ENCODE measurements around the gene BPIFB4. TPM values are rescaled to one million over a fixed set of nuclear protein-coding genes. Genes with fewer than 3 reads are reported as not detected.

Gene BPIFB4
- total RNA-seq, 2 donors from 2014 or later, result not detected

GRCh38 chr20:33059136-33059535 is 20.3 kb upstream of the BPIFB4 start:
- ATAC-seq (no peak), DNase-seq (no peak)
- intact Hi-C loops (cut with DNase I, micrococcal nuclease), result no loop called here

GRCh38 chr20:33059741-33060390 is 19.6 kb upstream of the BPIFB4 start:
- ATAC-seq (no peak), DNase-seq (no peak)
- intact Hi-C loops (cut with DNase I, micrococcal nuclease), result no loop called here

DNA sequence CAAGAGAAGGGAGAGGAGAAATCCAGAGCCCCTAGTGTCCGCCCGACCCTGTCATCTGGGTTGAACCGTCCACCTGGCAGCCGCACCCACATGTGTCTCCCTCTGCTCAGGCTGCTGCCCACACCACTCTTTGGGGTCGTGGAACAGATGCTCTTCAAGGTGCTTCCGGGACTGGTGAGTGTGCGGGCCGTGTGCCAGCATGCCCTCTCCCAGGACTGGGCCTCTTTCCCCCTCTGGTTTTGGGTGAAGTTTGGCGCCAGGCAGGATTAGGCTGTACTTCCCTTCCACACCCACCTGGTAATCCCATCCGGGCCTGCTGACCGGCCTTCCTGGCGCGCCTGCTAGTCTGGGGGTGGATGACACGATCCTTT is 17.8 kb upstream of the BPIFB4 start:
- DNase-seq, result no peak
- intact Hi-C loops (cut with DNase I, micrococcal nuclease), result no loop called here
- no peak for ATAC-seq

DNA sequence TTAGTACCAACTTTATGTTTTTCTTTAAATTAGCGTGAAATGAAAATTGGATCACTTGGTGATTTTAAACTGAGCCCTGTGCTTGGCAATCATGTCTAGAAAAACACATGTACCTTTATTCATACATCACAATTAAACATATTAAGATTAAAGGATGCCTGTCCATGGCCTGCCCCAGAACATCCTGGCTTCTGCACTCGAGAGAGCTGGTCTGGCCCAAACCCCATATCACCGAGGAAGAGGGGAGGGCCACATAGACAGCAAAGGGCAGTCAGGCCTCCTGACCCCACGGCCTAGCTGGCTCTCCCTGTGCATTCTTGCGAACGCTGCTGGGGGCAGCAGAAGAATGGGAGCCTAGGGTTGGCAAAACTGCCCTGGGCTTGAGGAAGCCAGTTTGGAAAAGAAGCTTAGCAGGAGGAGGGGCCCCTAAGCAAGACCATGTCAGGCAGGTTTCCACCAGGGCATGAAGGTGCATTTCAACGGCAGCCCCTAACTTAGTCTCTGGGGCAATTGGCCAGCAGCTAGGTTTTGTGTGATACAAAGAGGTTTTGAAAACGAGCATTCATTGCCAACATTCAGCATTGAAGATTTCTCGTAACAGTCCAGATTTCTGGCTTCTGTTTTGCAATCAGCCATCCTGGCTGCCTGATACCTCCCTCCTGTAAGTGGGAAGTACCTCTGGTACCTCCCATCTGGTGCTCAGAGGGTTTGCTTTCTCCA is 17.2 kb upstream of the BPIFB4 start:
- ATAC-seq (no peak), DNase-seq (no peak)
- intact Hi-C loops (cut with DNase I, micrococcal nuclease), result no loop called here

- ATAC-seq (no peak), DNase-seq (no peak)
- intact Hi-C loops (cut with DNase I, micrococcal nuclease), result no loop called here
Measured at GRCh38 chr20:33062825-33063149, 16.7 kb upstream of the BPIFB4 start.

DNA sequence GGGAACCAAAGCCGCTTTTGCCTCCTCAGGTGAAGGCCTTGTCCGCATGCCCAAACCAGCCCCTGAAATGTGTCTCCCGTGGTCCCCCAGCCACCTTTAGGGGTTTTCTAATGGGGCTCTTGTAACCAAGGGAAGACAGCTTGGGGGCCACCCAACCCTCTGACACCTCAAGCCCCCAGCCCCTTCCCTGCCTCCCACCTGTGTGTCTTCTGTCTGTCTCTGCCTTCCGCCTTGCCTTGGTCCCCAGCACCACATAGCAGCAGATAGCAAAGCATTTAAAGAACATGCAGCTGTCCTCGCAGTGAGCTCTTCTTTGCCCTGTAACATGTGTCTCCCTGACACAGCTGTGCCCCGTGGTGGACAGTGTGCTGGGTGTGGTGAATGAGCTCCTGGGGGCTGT is 16.2 kb upstream of the BPIFB4 start:
- intact Hi-C loops (cut with DNase I, micrococcal nuclease), result no loop called here
- no peak for ATAC-seq

GRCh38 chr20:33064572-33065287 is 14.7 kb upstream of the BPIFB4 start:
- intact Hi-C loops (cut with DNase I, micrococcal nuclease), result no loop called here
- DNase-seq, result no peak
- no peak for ATAC-seq

More for the DNA sequence above, 16.2 kb upstream of the BPIFB4 start:
- DNase-seq, result no peak

- no peak for DNase-seq
- intact Hi-C loops (cut with DNase I, micrococcal nuclease), result no loop called here
Measured at GRCh38 chr20:33065785-33066184, 13.7 kb upstream of the BPIFB4 start.

GRCh38 chr20:33067806-33068205 is 11.6 kb upstream of the BPIFB4 start:
- DNase-seq, result no peak
- no peak for ATAC-seq
- intact Hi-C loops (cut with DNase I, micrococcal nuclease), result no loop called here

More at GRCh38 chr20:33065785-33066184, 13.7 kb upstream of the BPIFB4 start:
- no peak for ATAC-seq

- no peak for ATAC-seq
- intact Hi-C loops (cut with DNase I, micrococcal nuclease), result no loop called here
- no peak for DNase-seq
Measured at GRCh38 chr20:33068251-33068939, 11.0 kb upstream of the BPIFB4 start.

- DNase-seq, result no peak
- no peak for ATAC-seq
- intact Hi-C loops (cut with DNase I, micrococcal nuclease), result no loop called here
Measured at GRCh38 chr20:33069673-33070072, 9.8 kb upstream of the BPIFB4 start.

GRCh38 chr20:33070111-33071053 is 9.1 kb upstream of the BPIFB4 start:
- ATAC-seq, result no peak
- DNase-seq, result no peak
- intact Hi-C loops (cut with DNase I, micrococcal nuclease), result no loop called here

- intact Hi-C loops (cut with DNase I, micrococcal nuclease), result no loop called here
- ATAC-seq (no peak), DNase-seq (no peak)
Measured at GRCh38 chr20:33071198-33071597, 8.2 kb upstream of the BPIFB4 start.

GRCh38 chr20:33072362-33072761 is 7.1 kb upstream of the BPIFB4 start:
- no peak for ATAC-seq
- intact Hi-C loops (cut with DNase I, micrococcal nuclease), result no loop called here
- no peak for DNase-seq

DNA sequence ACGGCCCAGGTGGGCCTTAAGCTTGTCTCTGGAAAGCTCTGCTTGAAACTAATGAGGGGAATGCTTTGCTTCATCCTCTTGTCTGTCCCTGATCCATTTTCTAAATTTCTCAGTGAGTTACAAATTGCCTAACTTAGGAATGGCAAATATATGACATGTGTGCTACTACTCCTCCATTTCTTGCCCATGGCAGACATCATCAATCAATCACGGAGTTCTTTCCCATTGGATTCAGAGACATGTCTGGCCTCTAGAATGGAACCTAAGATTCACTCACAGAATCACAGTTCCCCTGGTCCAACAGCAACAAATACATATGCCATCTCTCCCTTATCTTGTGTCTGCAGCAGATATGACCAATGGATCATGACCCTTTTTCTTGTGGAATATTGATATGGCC is 6.6 kb upstream of the BPIFB4 start:
- intact Hi-C loops (cut with DNase I, micrococcal nuclease), result no loop called here
- no peak for DNase-seq
- ATAC-seq, result no peak

- intact Hi-C loops (cut with DNase I, micrococcal nuclease), result no loop called here
- ATAC-seq, result no peak
Measured at GRCh38 chr20:33074675-33075074, 4.8 kb upstream of the BPIFB4 start.

GRCh38 chr20:33075281-33075680 is 4.2 kb upstream of the BPIFB4 start:
- DNase-seq, result no peak
- ATAC-seq, result no peak
- intact Hi-C loops (cut with DNase I, micrococcal nuclease), result no loop called here

More at GRCh38 chr20:33074675-33075074, 4.8 kb upstream of the BPIFB4 start:
- DNase-seq, result no peak

GRCh38 chr20:33076662-33077372 is 2.6 kb upstream of the BPIFB4 start:
- ATAC-seq (no peak), DNase-seq (no peak)
- intact Hi-C loops (cut with DNase I, micrococcal nuclease), result no loop called here
